HG02981 (cell line): ENCODE data around the gene HSF2BP.
"Not testable (repeated sequence)": the region's sequence is repeated elsewhere in the genome, so short reads cannot be mapped to it uniquely, and the experiment has no call there.

Experiments
- ATAC-seq: cut with Tn5 transposase; IDR thresholded peaks from one replicate; pipeline ENCODE4 v1.9.1; 2021; ENCODE audit warnings: mild to moderate bottlenecking, moderate library complexity; ENCODE audit not compliant: unreplicated experiment

Gene HSF2BP

GRCh38 chr21:43622796-43623195 lies 36.5 kb downstream of the HSF2BP start:
- ATAC-seq: no peak

GRCh38 chr21:43619856-43620255 lies 39.4 kb downstream of the HSF2BP start:
- ATAC-seq: no peak

- ATAC-seq: no peak
These were observed 39.9 kb downstream of the HSF2BP start for GRCh38 chr21:43619344-43619743.

GRCh38 chr21:43618940-43619339 lies 40.3 kb downstream of the HSF2BP start:
- ATAC-seq: no peak

- not testable (repeated sequence) for ATAC-seq
These were observed 42.4 kb downstream of the HSF2BP start for GRCh38 chr21:43616861-43617260.

- no peak for ATAC-seq
These were observed 44.4 kb downstream of the HSF2BP start for GRCh38 chr21:43614839-43615238.

- no peak for ATAC-seq
These were observed 45.3 kb downstream of the HSF2BP start for GRCh38 chr21:43613755-43614638.

GRCh38 chr21:43611598-43612369 lies 47.5 kb downstream of the HSF2BP start:
- ATAC-seq: no peak

- no peak for ATAC-seq
These were observed 49.6 kb downstream of the HSF2BP start for GRCh38 chr21:43609501-43610340.

GRCh38 chr21:43608664-43609063 lies 50.6 kb downstream of the HSF2BP start:
- no peak for ATAC-seq

GRCh38 chr21:43608225-43608624 lies 51.1 kb downstream of the HSF2BP start:
- no peak for ATAC-seq

- no peak for ATAC-seq
These were observed 53.7 kb downstream of the HSF2BP start for GRCh38 chr21:43605320-43606215.

- ATAC-seq: no peak
These were observed 54.6 kb downstream of the HSF2BP start for GRCh38 chr21:43604505-43605204.

- ATAC-seq: no peak
These were observed 55.4 kb downstream of the HSF2BP start for GRCh38 chr21:43603641-43604504.

GRCh38 chr21:43603233-43603626 lies 56.1 kb downstream of the HSF2BP start:
- ATAC-seq: no peak

- ATAC-seq: no peak
These were observed 56.7 kb downstream of the HSF2BP start for GRCh38 chr21:43602266-43603232.

- ATAC-seq: no peak
These were observed 58.5 kb downstream of the HSF2BP start for GRCh38 chr21:43600642-43601402.
